Thoracic aorta (tissue), 2 donors: Measurements from ENCODE around the gene DISC1. TPM values are rescaled to one million over a fixed set of nuclear protein-coding genes. Genes with fewer than 3 reads are reported as not detected.

Experiments
- ATAC-seq: fragments of 150-250 bp; one replicate; pipeline ENCODE4 v1.8.0; 2017; ENCODE audit warnings: low read depth; ENCODE audit not compliant: insufficient number of reproducible peaks, low FRiP score
- DNase-seq: peaks from one replicate; pipeline ENCODE4 v3.0.0-alpha.2; 2020; ENCODE audit warnings: low spot score
- H3K27ac ChIP-seq, 2 donors: fragments of 200-600 bp; sonication (generic); 1 replicate in 1 of 2; 2 replicates in 1 of 2; pipeline ENCODE4 v1.5.1; 2016; ENCODE audit warnings: mild to moderate bottlenecking in 2 of 2, moderate library complexity in 2 of 2
- H3K27me3 ChIP-seq: fragments of 200-600 bp; sonication (generic); replicated peaks from 2 replicates; pipeline ENCODE4 v1.6.0; 2016; ENCODE audit warnings: mild to moderate bottlenecking; ENCODE audit not compliant: insufficient read depth
- H3K36me3 ChIP-seq: fragments of 200-600 bp; sonication (generic); one replicate; pipeline ENCODE4 v1.5.1; 2016
- H3K4me1 ChIP-seq, 2 donors: fragments of 200-600 bp; sonication (generic); 1 replicate in 1 of 2; 2 replicates in 1 of 2; pipeline versions ENCODE4 v1.5.1 to v1.6.0; 2016; ENCODE audit warnings: low read depth in 2 of 2, mild to moderate bottlenecking in 1 of 2; ENCODE audit not compliant: control insufficient read depth in 1 of 2
- H3K4me3 ChIP-seq: fragments of 200-600 bp; sonication (generic); 2 replicates; pipeline ENCODE4 v1.5.1; 2016; ENCODE audit warnings: mild to moderate bottlenecking
- H3K9me3 ChIP-seq: fragments of 200-600 bp; sonication (generic); 2 replicates; pipeline ENCODE4 v1.5.1; 2016
- CTCF ChIP-seq: fragments of 200-600 bp; sonication (generic); IDR thresholded peaks from one replicate; pipeline ENCODE4 v1.5.1; 2019; ENCODE audit warnings: antibody characterized with exemption
- total RNA-seq, 2 donors: library from RNA; depleted of rRNA; stranded (reverse); fragments of >200 nt; gene quantifications; one replicate each; pipeline versions ENCODE4 v1.1.0 to v1.2.3, GENCODE V29; 2016

Gene DISC1
- total RNA-seq, 2 donors from 2014 or later: 13.1 to 26.9 TPM

GRCh38 chr1:231981675-231982074 is 355.1 kb downstream of the DISC1 start:
- DNase-seq (no peak), ATAC-seq (no peak)
- H3K4me3 ChIP-seq: no peak overlapping the region
- no peaks in the 10 kb centered on the region for H3K27me3 ChIP-seq
- no peaks in the 10 kb centered on the region for H3K4me1 ChIP-seq
- H3K27ac ChIP-seq: no peak overlapping the region
- H3K9me3 ChIP-seq: no peaks in the 10 kb centered on the region
- no peaks in the 10 kb centered on the region for H3K36me3 ChIP-seq
- TF ChIP-seq CTCF: no peak

GRCh38 chr1:231982871-231983587 is 356.4 kb downstream of the DISC1 start:
- Histone ChIP-seq H3K4me3 (no peak overlapping the region), H3K27ac (no peak overlapping the region), H3K4me1 (no peaks in the 10 kb centered on the region), H3K9me3 (no peaks in the 10 kb centered on the region), H3K36me3 (no peaks in the 10 kb centered on the region), H3K27me3 (no peaks in the 10 kb centered on the region)
- DNase-seq (no peak), ATAC-seq (no peak)
- TF ChIP-seq CTCF: no peak

DNA sequence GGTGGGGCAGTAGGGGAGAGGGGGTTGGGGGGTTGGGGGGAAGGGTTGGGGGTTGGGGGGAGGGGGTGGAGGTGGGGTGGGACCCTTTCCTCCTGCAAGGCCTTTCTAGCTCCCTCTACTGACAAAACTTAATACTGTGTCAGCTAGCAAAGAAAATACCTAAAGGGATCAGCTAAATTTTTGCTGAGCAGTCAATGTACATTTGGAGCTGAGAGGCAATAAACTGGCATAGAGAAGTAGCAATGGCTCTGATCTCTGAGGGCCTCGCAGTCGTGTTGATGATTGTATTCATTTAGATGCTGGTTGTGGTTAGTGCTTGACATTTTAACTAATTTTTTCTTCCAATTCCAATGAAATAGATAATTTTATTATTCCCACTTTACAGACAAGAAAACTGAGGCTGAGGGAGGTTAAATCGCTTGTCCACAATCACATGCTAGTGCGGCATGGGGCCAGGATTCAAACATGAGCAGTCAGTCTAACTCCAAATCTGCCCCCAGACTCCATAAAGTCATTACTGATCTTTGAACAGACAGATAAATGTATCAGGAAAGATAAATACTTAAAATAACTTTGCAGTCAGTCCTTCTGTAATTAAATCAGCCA is 357.1 kb downstream of the DISC1 start:
- Histone ChIP-seq H3K36me3 (no peaks in the 10 kb centered on the region), H3K27ac (no peak overlapping the region), H3K9me3 (no peaks in the 10 kb centered on the region), H3K4me1 (no peaks in the 10 kb centered on the region), H3K27me3 (no peaks in the 10 kb centered on the region), H3K4me3 (no peak overlapping the region)
- ATAC-seq (no peak), DNase-seq (no peak)
- no peak for TF ChIP-seq CTCF

- Histone ChIP-seq H3K36me3 (no peaks in the 10 kb centered on the region), H3K27ac (no peak overlapping the region)
These were observed 358.9 kb downstream of the DISC1 start for GRCh38 chr1:231985296-231986023.

More at GRCh38 chr1:231985296-231986023, 358.9 kb downstream of the DISC1 start:
- no peak for DNase-seq
- TF ChIP-seq CTCF: no peak
- ATAC-seq: no peak
- Histone ChIP-seq H3K4me3 (no peak overlapping the region), H3K27me3 (no peaks in the 10 kb centered on the region), H3K9me3 (no peaks in the 10 kb centered on the region), H3K4me1 (no peaks in the 10 kb centered on the region)
